Measurements from ENCODE around the gene CMTM4. TPM values are rescaled to one million over a fixed set of nuclear protein-coding genes. Genes with fewer than 3 reads are reported as not detected.
A peak's percentile ranks its signal among the peaks of the same experiment; 100 is the strongest.
"Not testable (repeated sequence)": the region's sequence is repeated elsewhere in the genome, so short reads cannot be mapped to it uniquely, and the experiment has no call there.

Gene CMTM4
- total RNA-seq, 4 donors from 2014 or later, result 24.0 to 55.1 (median 36.4) TPM

- no peaks in the 10 kb centered on the region for H3K4me1 ChIP-seq
- no peaks in the 10 kb centered on the region for H3K27me3 ChIP-seq
- H3K9me3 ChIP-seq, result no peaks in the 10 kb centered on the region
- 92% methylated on average over 10 of the region's 10 CpGs for WGBS
- DNase-seq (ENCODE audit: low spot score in 2 of 2), result no peak
- TF ChIP-seq, protein P1, sequence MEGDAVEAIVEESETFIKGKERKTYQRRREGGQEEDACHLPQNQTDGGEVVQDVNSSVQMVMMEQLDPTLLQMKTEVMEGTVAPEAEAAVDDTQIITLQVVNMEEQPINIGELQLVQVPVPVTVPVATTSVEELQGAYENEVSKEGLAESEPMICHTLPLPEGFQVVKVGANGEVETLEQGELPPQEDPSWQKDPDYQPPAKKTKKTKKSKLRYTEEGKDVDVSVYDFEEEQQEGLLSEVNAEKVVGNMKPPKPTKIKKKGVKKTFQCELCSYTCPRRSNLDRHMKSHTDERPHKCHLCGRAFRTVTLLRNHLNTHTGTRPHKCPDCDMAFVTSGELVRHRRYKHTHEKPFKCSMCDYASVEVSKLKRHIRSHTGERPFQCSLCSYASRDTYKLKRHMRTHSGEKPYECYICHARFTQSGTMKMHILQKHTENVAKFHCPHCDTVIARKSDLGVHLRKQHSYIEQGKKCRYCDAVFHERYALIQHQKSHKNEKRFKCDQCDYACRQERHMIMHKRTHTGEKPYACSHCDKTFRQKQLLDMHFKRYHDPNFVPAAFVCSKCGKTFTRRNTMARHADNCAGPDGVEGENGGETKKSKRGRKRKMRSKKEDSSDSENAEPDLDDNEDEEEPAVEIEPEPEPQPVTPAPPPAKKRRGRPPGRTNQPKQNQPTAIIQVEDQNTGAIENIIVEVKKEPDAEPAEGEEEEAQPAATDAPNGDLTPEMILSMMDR (IDR thresholded peaks at IDR 0.05), result no peak
- TF ChIP-seq POLR2AphosphoS5 (IDR thresholded peaks at IDR 0.05) (no peak), EP300 (IDR thresholded peaks at IDR 0.05) (no peak), POLR2A (IDR thresholded peaks at IDR 0.05) (no peak)
- H3K4me3 ChIP-seq, result no peak overlapping the region
- H3K36me3 ChIP-seq, result no peaks in the 10 kb centered on the region
- no peak overlapping the region for H3K27ac ChIP-seq
Measured at GRCh38 chr16:66670691-66671388, 25.7 kb downstream of the CMTM4 start.

DNA sequence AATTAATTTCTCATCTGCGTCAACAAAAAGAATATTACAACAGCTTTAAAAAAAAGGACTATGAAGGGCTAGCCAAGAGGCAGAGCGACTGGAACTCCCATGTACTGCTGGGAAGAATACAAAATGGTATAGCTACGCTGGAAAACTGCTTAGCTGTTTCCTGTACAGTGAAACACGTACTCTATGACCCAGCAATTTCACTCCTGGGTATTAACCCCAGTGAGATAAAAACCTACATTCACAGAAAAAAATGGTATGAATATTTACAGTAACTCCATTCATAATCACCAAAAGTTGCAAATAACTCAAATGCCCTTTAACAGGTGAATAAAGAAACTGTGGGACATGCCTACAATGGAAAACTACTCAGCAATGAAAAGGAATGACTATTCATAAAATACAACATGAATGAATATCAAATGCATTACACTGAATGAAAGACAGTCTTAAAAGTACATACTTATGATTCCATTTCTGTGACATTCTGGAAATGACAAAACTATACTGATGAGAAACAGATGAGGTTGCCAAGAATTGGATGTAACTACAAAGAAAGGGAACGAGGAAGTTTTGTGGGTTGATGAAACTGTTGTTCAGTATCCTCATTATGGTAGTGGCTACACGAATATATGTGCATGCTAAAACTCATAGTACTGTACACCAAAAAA is 27.6 kb downstream of the CMTM4 start:
- no peak overlapping the region for H3K4me3 ChIP-seq
- DNase-seq (ENCODE audit: low spot score in 2 of 2), result no peak
- no peaks in the 10 kb centered on the region for H3K4me1 ChIP-seq
- H3K27ac ChIP-seq, result no peak overlapping the region
- H3K27me3 ChIP-seq, result no peaks in the 10 kb centered on the region
- no peaks in the 10 kb centered on the region for H3K36me3 ChIP-seq
- WGBS, result 70% methylated on average over 6 of the region's 6 CpGs
- no peaks in the 10 kb centered on the region for H3K9me3 ChIP-seq
- TF ChIP-seq POLR2AphosphoS5 (IDR thresholded peaks at IDR 0.05) (no peak), EP300 (IDR thresholded peaks at IDR 0.05) (no peak), POLR2A (IDR thresholded peaks at IDR 0.05) (no peak)
- TF ChIP-seq, protein P1 (IDR thresholded peaks at IDR 0.05), result no peak

DNA sequence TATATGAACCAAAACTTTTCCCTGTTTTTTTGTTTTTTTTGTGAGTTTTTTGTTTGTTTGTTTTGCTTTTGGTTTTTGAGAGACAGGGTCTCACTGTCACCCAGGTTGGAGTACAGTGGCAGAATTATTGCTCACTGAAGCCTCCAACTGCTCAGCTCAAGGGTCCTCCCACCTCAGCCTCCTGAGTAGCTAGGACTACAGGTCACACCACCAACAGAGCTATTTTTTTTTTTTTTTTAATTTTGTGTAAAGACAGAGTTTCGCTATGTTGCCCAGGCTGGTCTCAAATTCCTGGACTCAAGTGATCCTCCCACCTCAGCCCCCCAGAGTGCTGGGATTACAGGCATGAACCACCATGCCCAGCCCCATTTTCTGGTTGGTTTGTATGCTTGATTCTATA is 28.6 kb downstream of the CMTM4 start:
- no peaks in the 10 kb centered on the region for H3K27me3 ChIP-seq
- DNase-seq (ENCODE audit: low spot score in 2 of 2), result no peak
- no peak overlapping the region for H3K27ac ChIP-seq
- TF ChIP-seq EP300 (IDR thresholded peaks at IDR 0.05) (no peak), POLR2A (IDR thresholded peaks at IDR 0.05) (no peak), POLR2AphosphoS5 (IDR thresholded peaks at IDR 0.05) (no peak)
- TF ChIP-seq, protein P1 (IDR thresholded peaks at IDR 0.05), result no peak
- no peaks in the 10 kb centered on the region for H3K36me3 ChIP-seq
- no peaks in the 10 kb centered on the region for H3K4me1 ChIP-seq
- no peaks in the 10 kb centered on the region for H3K9me3 ChIP-seq
- 87% methylated on average over 1 of the region's 1 CpG for WGBS
- H3K4me3 ChIP-seq, result no peak overlapping the region

DNA sequence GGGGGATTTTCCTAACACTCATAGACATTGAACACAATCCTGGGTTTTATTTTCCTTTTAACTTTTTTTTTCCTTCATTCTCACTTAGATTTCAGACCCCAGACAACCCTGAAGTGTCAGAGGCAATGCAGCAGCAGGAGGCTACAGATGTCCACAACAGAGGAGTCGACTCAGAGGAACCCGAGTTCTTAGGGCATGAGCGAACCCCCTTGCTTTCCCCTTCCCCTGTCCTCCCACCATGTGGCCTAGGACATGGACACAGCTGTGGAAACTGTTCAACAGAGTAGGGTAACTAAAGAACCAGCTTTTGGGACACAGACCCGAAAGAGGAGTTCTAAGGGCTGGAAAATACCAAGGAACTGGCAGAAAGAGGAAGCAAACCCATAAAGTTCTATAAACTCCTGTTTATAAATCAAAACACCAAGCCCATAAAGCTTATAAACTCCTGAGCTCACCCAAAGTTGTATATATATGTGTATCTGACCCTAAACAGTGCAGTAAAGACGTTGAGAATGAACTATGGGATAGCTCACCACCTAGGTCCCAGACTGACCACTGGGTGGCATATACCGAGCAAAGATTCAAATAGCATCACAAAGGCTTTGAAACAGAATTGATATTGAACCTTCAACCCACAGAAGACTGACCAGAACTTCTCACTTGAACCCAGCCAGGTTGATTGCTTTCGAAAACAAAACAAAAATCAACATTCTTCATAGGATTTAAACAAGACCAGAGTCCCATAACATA is 33.9 kb downstream of the CMTM4 start:
- no peak overlapping the region for H3K27ac ChIP-seq
- H3K4me3 ChIP-seq, result no peak overlapping the region
- H3K9me3 ChIP-seq, result no peaks in the 10 kb centered on the region
- H3K27me3 ChIP-seq, result no peaks in the 10 kb centered on the region
- TF ChIP-seq POLR2A (IDR thresholded peaks at IDR 0.05) (no peak), POLR2AphosphoS5 (IDR thresholded peaks at IDR 0.05) (no peak), EP300 (IDR thresholded peaks at IDR 0.05) (no peak)
- TF ChIP-seq, protein P1 (IDR thresholded peaks at IDR 0.05), result peak in 1 of 2 donors; percentile 9
- H3K36me3 ChIP-seq, result no peaks in the 10 kb centered on the region
- H3K4me1 ChIP-seq, result peaks cover 21% of the 10 kb centered on the region
- WGBS, result 73% methylated on average over 7 of the region's 7 CpGs
- no peak for DNase-seq (ENCODE audit: low spot score in 2 of 2)

- not testable (repeated sequence) for H3K9me3 ChIP-seq; DNase-seq (ENCODE audit: low spot score in 2 of 2); H3K27me3 ChIP-seq; H3K4me3 ChIP-seq; H3K36me3 ChIP-seq
- Histone ChIP-seq H3K27ac (peak overlapping the region; percentile 1), H3K4me1 (peaks cover 21% of the 10 kb centered on the region)
- WGBS, result 69% methylated on average over 6 of the region's 6 CpGs
Measured at GRCh38 chr16:66661671-66662346, 34.7 kb downstream of the CMTM4 start.

Measured in suprapubic skin (tissue), 4 donors.